Rectal smooth muscle tissue (tissue), 1 donor: Measurements from ENCODE around the gene SET.
"Not testable (repeated sequence)": the region's sequence is repeated elsewhere in the genome, so short reads cannot be mapped to it uniquely, and the experiment has no call there.

Experiments
- H3K27ac ChIP-seq: one replicate; pipeline ENCODE4 v1.7.0; 2013; ENCODE audit warnings: low read depth, low read length, inconsistent platforms
- H3K27me3 ChIP-seq: one replicate; pipeline ENCODE4 v1.7.0; 2013; ENCODE audit warnings: low read length; ENCODE audit not compliant: control insufficient read depth, insufficient read depth
- H3K36me3 ChIP-seq: one replicate; pipeline ENCODE4 v1.7.0; 2013; ENCODE audit warnings: low read length; ENCODE audit not compliant: control insufficient read depth, insufficient read depth
- H3K4me1 ChIP-seq: one replicate; pipeline ENCODE4 v1.7.0; 2013; ENCODE audit warnings: low read length; ENCODE audit not compliant: control insufficient read depth, insufficient read depth
- H3K4me3 ChIP-seq: one replicate; pipeline ENCODE4 v1.7.0; 2013; ENCODE audit warnings: low read length
- H3K9ac ChIP-seq: one replicate; pipeline ENCODE4 v1.7.0; 2013; ENCODE audit warnings: low read length

SET gene

DNA sequence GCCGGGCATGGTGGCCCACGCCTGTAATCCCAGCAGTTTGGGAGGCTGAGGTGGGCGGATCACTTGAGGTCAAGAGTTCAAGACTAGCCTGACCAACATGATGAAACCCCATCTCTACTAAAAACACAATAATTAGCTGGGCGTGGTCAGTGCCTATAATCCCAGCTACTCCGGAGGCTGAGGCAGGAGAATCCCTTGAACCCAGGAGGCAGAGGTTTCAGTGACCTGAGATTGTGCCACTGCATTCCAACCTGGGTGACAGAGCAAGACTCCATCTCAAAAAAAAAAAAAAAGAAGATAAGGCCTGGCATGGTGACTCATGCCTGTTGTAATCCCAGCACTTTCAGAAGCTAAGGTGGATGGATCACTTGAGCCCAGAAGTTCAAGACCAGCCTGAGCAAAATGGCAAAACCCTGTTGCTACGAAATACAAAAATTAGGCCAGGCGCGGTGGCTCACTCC lies 22.5 kb upstream of the SET start:
- not testable (repeated sequence) for H3K9ac ChIP-seq, H3K4me3 ChIP-seq, H3K27ac ChIP-seq, H3K36me3 ChIP-seq, H3K27me3 ChIP-seq, H3K4me1 ChIP-seq

DNA sequence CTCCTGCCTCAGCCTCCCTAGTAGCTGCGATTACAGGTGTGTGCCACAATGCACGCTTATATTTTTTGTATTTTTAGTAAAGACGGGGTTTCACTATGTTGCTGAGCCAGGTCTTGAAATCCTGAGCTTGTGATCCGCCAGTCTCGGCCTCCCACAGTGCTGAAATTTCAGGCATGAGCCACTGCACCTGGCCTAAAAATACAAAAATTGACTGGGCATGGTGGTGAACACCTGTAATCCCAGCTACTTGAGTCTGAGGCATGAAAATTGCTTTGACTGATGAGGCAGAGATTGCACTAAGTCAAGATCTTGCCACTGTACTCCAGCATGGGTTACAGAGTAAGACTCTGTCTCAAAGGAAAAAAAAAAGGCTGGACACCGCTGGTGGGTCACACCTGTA lies 19.2 kb upstream of the SET start:
- H3K27me3 ChIP-seq, result no peaks in the 10 kb centered on the region
- H3K4me3 ChIP-seq, result no peak overlapping the region
- H3K27ac ChIP-seq, result no peak overlapping the region
- H3K36me3 ChIP-seq, result no peaks in the 10 kb centered on the region
- no peak overlapping the region for H3K9ac ChIP-seq
- H3K4me1 ChIP-seq, result no peaks in the 10 kb centered on the region

DNA sequence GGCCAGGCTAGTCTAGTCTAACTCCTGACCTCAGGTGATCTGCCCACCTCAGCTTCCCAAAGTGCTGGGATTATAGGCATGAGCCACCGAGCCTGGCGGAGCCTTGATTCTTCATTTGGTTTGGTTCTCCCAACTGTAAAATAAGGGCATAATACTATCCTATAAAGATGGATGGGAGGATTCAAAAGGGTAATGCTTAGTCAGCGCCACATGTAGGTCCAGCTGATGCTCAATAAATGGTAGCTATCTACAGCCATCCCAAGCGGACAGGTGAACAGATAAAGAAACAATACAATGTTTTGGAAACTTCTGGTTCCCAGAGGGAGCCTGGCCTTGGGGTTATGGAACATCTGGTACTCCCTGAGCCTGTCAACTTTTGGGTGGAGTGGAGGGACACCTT lies 13.6 kb upstream of the SET start:
- no peak overlapping the region for H3K4me3 ChIP-seq

GRCh38 chr9:128677794-128678193 lies 11.2 kb upstream of the SET start:
- Histone ChIP-seq H3K27me3 (no peaks in the 10 kb centered on the region), H3K9ac (no peak overlapping the region), H3K4me1 (no peaks in the 10 kb centered on the region), H3K4me3 (no peak overlapping the region), H3K27ac (no peak overlapping the region), H3K36me3 (no peaks in the 10 kb centered on the region)

More for the DNA sequence above, 13.6 kb upstream of the SET start:
- no peaks in the 10 kb centered on the region for H3K27me3 ChIP-seq
- no peak overlapping the region for H3K9ac ChIP-seq
- H3K36me3 ChIP-seq, result no peaks in the 10 kb centered on the region
- no peaks in the 10 kb centered on the region for H3K4me1 ChIP-seq
- H3K27ac ChIP-seq, result no peak overlapping the region

DNA sequence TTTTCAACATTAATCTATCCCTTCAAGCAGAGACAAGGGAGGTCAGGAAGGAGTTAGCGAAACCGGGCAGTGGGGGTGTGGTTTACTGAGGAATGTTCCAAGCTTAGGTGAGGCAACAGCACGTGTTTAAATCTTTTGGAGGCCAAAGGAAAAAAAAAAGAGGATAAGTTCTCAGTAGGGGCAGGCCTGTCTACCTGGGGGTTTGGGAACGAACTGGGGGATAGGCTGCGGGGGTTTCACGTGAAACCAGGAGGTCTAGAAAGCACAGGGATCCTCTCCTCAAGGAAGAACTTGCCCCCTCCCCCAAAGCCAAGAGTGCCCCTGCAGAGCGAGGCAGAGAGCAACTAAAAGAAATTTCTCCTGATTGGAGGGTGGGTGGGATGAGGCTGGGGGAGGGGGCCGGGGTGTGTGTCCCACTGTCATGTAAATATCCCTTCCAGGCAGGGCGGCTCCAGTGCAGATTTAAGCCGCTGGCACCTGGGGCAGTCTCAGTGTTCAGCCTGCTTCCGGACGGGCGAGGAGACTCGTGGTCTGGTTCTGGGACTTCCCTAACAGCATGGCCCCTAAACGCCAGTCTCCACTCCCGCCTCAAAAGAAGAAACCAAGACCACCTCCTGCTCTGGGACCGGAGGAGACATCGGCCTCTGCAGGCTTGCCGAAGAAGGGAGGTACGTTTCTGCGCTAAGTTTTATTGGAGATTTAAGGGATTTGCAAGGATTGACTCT lies 5.5 kb upstream of the SET start:
- no peaks in the 10 kb centered on the region for H3K27me3 ChIP-seq
- H3K36me3 ChIP-seq, result no peaks in the 10 kb centered on the region
- H3K27ac ChIP-seq, result no peak overlapping the region
- H3K4me3 ChIP-seq, result peak overlapping the region; percentile 61
- H3K9ac ChIP-seq, result peak overlapping the region; percentile 39
- H3K4me1 ChIP-seq, result peaks cover 5% of the 10 kb centered on the region

- Histone ChIP-seq H3K4me3 (peak overlapping the region; percentile 61), H3K4me1 (peaks cover 5% of the 10 kb centered on the region), H3K9ac (peak overlapping the region; percentile 39)
These were observed 5.0 kb upstream of the SET start for GRCh38 chr9:128684065-128684324.

GRCh38 chr9:128684325-128685199 lies 4.5 kb upstream of the SET start:
- H3K27me3 ChIP-seq, result no peaks in the 10 kb centered on the region
- H3K4me3 ChIP-seq, result peak overlapping the region; percentile 61
- peaks cover 5% of the 10 kb centered on the region for H3K4me1 ChIP-seq
- no peak overlapping the region for H3K27ac ChIP-seq
- no peaks in the 10 kb centered on the region for H3K36me3 ChIP-seq
- H3K9ac ChIP-seq, result peak overlapping the region; percentile 39

More at GRCh38 chr9:128684065-128684324, 5.0 kb upstream of the SET start:
- Histone ChIP-seq H3K27me3 (no peaks in the 10 kb centered on the region), H3K36me3 (no peaks in the 10 kb centered on the region), H3K27ac (no peak overlapping the region)

DNA sequence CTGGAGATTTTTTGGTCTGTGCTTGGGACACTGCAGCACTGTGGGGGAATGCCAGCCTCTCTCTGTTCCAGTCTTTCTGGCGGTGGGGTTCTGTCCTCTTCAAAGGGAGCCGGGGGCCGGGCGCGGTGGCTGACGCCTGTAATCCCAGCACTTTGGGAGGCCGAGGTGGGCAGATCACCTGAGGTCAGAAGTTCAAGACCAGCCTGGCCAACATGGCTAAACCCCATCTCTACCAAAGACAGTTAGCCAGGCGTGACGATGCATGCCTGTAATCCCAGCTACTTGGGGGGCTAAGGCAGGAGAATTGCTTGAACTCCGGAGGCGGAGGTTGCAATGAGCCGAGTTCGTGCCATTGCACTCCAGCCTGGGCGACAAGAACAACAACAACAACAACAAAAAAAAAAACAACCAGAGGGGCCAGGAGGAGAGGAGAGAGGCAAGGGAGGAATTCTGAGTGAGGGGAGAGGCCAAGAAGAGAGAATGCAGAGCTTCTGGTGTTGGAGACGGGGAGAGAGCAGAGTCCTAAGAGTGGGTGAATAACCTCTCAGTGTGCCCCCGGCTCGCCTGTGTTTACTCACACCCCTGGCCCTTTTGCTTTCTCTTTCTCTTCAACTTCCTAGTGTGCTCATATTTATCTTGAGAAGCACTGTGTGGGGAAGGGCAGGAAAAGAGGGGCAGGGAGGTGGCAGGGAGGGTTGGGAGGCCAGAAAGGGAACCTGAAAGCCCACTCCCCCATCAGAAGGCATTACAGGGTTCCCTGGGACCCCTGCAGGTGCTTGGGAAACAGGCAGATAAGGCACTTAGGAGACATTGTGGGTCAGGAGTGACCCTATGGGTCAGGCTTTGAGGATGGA lies 3.2 kb upstream of the SET start:
- H3K27ac ChIP-seq, result no peak overlapping the region
- H3K9ac ChIP-seq, result no peak overlapping the region
- H3K27me3 ChIP-seq, result no peaks in the 10 kb centered on the region
- no peaks in the 10 kb centered on the region for H3K36me3 ChIP-seq
- H3K4me1 ChIP-seq, result peaks cover 12% of the 10 kb centered on the region
- peak overlapping the region; percentile 25 for H3K4me3 ChIP-seq

- no peaks in the 10 kb centered on the region for H3K27me3 ChIP-seq
- H3K4me1 ChIP-seq, result peaks cover 12% of the 10 kb centered on the region
- no peak overlapping the region for H3K27ac ChIP-seq
- H3K4me3 ChIP-seq, result no peak overlapping the region
- peaks cover under 1% of the 10 kb centered on the region for H3K36me3 ChIP-seq
- H3K9ac ChIP-seq, result no peak overlapping the region
These were observed 1.6 kb upstream of the SET start for GRCh38 chr9:128687453-128687852.

DNA sequence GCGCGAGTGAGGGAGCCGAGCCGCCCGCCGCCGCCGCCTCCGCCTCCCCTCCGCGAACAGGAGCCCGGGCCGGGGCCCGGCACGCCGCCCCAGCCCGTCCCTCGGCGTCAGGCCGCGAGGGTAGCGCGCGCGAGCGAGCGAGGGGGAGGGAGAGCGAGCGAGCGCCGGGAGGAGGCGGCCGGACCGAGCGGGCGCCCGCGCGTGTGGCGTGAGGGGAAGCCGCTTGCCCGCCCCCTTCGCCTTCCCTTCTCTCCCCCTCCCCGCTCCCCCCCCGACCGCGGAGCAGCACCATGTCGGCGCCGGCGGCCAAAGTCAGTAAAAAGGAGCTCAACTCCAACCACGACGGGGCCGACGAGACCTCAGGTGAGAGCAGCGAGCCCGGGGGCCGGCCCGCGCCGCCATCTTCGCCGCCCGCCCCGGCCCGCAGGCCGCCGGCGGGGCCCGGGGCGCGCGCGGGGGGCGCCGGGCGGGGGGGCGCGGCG lies 312 bp downstream of the SET start:
- Histone ChIP-seq H3K36me3 (peaks cover 8% of the 10 kb centered on the region), H3K4me1 (peaks cover 12% of the 10 kb centered on the region), H3K27ac (peak overlapping the region; percentile 89), H3K4me3 (peak overlapping the region; percentile 39), H3K9ac (no peak overlapping the region), H3K27me3 (no peaks in the 10 kb centered on the region)

GRCh38 chr9:128689820-128690683 lies 1.0 kb downstream of the SET start:
- peaks cover 8% of the 10 kb centered on the region for H3K36me3 ChIP-seq
- H3K27ac ChIP-seq, result no peak overlapping the region
- H3K9ac ChIP-seq, result peak overlapping the region; percentile 66
- no peaks in the 10 kb centered on the region for H3K27me3 ChIP-seq
- peaks cover 9% of the 10 kb centered on the region for H3K4me1 ChIP-seq
- peak overlapping the region; percentile 88 for H3K4me3 ChIP-seq
